ENCODE results near the gene SLC44A1.
A peak's percentile ranks its signal among the peaks of the same experiment; 100 is the strongest.

Gene SLC44A1

DNA sequence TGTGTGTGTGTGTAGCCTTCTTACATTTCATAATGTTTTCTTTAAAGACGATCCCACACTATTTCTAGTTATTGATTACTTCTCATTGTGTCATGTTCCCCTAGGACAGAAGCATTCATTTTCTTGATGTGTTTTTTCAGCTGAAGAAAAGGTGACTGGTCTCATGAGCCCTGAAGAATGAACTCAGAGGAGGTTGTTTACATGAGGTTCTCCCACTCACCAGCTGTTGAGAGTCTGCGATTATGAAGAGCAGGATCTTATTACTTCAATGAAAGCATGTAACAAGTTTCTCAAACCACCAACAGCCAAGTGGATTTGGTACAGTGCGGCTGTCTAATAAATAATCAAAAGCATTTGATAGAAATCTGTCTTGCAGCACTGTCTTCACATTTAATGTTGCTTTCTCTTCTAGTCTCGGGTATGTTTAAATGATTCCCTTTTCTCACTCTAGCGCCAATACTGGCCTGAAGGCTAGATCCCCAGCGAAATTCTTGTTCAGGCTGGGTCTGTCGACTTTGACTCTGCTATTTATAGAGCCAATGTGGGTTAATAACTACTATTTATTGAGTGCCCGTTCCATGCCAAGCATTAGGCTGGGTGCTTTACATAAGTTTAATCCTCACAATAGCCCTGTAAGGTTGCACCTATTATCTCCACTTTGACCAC, 193.8 kb downstream of the SLC44A1 start:
- DNase-seq = peak; percentile 94

- no peak for DNase-seq
These were observed 195.0 kb downstream of the SLC44A1 start for GRCh38 chr9:105439428-105439827.

GRCh38 chr9:105441616-105442160, 197.2 kb downstream of the SLC44A1 start:
- DNase-seq = no peak

DNA sequence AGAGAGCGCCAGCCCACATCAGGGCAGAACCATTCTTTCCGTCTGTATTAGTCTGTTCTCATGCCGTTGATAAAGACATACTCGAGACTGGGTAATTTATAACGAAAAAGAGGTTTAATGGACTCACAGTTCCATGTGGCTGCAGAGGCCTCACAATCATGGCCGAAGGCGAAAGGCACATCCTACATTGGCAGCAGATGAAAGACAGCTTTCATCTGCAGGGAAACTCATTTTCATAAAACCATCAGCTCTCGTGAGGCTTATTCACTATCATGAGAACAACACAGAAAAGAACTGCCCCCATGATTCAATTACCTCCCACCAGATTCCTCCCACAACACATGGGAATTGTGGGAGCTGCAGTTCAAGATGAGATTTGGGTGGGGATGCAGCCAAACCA, 198.7 kb downstream of the SLC44A1 start:
- DNase-seq = no peak

- DNase-seq = no peak
These were observed 199.7 kb downstream of the SLC44A1 start for GRCh38 chr9:105444130-105444529.

- no peak for DNase-seq
These were observed 200.9 kb downstream of the SLC44A1 start for GRCh38 chr9:105445203-105445881.

DNA sequence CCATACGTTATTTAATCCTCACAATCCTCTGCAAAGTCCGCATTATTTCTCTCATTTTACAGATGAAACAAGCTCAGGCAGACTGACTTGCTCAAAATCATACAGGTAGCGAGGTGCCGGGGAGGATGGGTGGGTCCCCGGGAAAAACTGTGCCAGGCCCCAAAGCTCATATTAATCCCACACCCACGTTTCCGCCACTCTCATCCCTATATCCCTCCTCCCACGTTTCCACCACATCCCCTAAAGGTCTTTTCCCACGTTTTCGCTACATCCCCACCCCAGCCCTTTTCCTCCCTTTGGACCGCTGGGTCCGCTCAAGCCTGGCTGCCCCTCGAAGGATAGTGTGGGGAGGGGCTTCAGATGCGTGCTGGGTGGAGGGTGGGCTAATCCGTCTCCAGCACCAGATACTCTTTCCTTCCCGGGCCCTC, 202.9 kb downstream of the SLC44A1 start:
- peak; percentile 76 for DNase-seq

DNA sequence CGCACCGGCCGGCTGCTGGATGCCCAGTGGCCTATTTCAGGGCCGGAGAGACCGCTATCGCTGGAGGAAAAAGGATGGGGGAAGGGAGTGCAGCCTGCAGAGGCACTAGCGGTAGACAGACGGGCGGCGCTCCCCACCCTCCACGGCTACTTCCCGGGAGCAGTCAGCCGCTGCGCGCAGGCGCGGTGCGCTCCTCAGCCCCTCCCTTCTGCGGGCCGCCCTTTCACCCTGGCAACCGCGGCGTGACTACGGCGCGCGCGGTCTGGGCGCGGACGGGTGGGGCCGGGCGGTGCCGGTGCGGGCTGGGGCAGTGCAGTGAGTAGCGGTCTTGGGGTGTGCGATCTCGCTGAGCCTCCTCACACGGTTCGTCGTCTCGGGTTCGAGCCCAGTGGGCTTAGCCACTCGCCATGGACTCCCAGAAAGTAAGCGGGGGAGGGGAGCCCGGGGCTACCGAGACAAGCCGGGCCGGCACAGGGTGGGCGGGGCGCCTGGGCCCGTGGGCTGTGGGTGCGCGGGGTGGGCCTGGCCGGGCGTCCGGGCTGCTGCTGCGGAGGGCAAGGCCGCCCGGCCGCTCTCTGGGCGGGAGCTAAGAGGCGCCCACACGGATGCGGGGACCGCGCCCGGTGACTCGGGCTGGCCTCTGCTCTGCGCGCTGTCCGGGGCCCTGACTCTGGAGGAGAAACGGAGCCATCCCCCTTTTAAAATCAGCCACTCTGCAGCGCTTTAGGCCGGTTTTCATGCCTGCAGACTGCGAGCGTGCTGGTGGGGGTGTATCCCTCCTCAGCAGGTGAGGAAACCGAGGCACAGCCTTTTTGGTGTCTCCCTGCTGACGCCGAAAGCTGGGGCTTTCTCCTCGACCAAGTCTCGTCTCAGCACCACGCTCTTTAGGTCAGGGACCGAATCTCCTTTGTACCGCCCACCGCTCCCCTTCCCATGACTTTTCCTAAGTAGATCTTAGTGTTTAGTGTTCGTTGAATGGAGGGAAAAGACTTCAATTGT, 203.7 kb downstream of the SLC44A1 start, which contains the start of gene FSD1L:
FSD1L (plus strand) TSS at position 221 of the 999 bp plus-strand sequence; CDS start at position 408, 187 bp downstream.
- DNase-seq = peak; percentile 92

GRCh38 chr9:105449081-105449480, 204.6 kb downstream of the SLC44A1 start:
- no peak for DNase-seq

GRCh38 chr9:105452185-105452584, 207.7 kb downstream of the SLC44A1 start:
- DNase-seq = no peak

GRCh38 chr9:105455836-105456475, 211.5 kb downstream of the SLC44A1 start:
- DNase-seq = no peak

DNA sequence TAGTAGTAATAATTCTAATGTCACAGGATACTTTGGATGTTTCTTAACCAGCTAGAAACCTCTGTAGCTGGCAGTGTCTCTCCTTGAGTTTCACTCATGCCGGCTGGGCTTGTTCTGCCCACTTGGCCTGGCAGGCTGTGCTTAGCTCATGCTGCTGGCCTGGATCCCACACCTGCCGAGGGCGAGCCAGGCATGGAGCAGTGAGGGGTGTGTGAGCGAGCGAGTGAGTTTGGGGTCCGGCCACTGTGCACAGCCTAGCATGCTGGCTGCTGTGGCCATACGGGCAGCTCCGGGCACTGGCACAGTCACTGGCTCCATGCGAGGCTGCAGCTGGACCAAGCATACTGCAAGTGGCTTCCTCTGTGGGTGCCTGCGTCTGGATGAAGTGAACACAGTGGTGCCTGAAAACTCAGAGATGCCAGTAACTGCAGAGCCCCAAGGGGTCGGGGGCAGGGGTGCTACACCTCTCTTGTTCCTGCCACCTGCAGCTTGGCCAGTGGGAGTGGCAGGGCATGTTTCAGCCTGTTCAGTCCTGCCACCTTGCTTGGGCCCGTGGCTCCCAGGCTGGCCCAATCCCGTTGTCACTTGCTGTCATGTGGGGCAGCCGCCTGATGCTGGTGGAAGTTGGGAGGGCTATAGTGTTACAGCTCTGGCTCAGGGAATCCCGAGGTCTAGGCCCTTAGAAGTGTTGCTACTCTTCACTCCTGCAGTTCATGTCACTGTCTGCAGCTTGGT, 213.3 kb downstream of the SLC44A1 start:
- DNase-seq = no peak

DNA sequence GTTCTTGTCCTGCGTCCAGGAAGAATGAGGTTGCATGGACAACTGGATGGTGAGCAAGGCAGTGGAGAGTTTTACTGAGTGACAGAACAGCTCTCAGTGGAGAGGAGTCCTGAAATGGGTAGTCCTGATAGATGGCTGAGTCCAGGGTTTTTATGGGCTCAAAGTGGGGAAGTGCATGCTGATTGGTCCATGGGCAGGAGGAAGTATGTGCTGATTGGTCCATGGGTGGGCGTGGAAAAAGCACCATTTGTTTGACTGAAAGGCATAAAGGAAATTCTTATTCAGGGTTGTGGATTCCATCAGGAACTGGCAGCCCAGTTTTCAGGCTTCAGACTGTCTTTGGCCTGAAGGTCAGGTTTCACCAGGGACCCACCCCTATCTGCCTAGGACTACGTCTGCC, 214.0 kb downstream of the SLC44A1 start:
- no peak for DNase-seq

DNA sequence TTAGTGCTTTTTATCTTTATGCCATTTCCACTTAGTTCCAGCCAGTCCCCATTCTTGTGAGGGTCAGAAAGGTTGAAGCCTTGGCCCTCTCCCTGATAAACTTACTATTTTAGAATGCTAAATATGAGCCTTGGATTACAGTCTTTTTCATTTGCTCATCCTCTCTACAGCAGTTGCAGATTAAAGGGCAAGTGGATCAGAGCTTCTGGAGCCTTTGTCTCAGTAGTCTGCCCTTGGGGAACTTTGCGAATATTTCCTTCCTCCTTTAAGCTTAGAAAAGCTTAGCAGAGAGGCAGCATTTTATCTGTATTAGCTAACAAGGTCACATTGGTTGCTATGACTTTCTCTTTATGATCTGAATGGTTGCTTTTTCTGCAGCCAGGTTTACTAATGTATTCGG, 214.9 kb downstream of the SLC44A1 start:
- DNase-seq = no peak

DNA sequence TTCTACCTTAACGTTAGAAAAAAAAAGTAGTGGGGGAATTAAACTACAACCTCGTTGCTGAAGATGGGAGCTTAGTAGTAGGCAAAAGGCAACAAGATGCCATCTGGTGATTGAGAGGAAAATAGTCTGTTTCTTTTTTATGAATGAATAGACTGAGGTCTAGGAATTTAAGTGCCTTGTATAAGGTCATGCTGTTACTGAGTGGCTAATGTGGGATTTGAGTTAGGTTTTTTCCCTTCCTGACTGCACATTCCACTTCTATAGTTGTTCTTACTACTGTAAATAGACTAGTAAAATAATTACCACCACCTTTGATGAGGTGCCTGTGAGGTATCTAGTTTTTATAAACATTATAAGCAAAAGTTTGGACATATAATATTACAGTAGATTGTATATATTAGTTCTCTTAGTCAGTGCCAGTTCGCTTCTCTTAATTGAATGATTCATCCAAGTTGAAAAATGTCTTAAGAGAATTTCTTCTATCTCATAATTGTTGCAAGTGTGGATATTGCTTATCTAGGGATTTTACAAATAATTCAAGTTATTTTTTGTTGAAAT, 222.5 kb downstream of the SLC44A1 start:
- peak; percentile 27 for DNase-seq

DNA sequence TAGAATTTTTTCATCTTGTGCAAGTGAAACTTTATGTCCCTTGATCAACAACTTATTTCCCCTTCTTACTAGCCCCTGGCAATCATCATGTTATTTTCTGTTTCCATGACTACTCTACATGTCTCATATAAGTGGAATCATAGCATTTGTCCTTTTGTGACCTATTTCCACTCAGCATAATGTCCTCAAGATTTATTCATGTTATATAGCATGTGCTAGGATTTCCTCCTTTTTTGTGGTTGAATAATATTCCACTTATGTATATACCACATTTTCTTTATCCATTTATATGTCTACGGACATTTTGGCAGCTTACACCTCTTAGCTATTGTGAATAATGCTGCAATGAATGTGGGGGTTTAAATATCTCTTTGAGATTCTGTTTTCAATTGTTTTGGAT, 224.4 kb downstream of the SLC44A1 start:
- DNase-seq = no peak

DNA sequence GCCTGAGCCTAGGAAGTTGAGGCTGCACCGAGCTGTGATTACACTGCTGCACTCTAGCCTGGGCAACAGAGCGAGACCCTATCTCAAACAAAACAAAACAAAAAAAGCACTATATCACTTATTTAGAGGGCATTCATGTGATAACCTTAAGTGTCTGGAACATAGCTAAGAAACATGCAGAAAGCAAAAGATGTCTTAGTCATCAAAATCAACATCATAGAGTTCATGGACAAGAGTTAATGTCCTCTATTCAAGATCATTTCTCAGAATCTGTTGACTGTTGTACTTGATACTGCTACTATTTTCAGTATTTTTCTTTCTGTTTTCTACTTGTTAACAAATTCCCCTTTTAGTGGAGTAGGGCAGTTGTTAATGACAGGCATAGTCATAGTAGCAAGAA, 228.8 kb downstream of the SLC44A1 start:
- DNase-seq = no peak

- DNase-seq = peak; percentile 17
These were observed 230.9 kb downstream of the SLC44A1 start for GRCh38 chr9:105475302-105475701.

- no peak for DNase-seq
These were observed 235.4 kb downstream of the SLC44A1 start for GRCh38 chr9:105479846-105480245.

- DNase-seq = no peak
These were observed 239.2 kb downstream of the SLC44A1 start for GRCh38 chr9:105483618-105484017.

GRCh38 chr9:105484226-105484625, 239.8 kb downstream of the SLC44A1 start:
- DNase-seq = no peak

Measured in NCI-H2171 treated with DMSO at 0.1 percent for 48 hours (cell line).